GM21423 (cell line): ENCODE measurements around the gene CCDC138.
"Not testable (repeated sequence)": the region's sequence is repeated elsewhere in the genome, so short reads cannot be mapped to it uniquely, and the experiment has no call there.

Source experiments
- ATAC-seq: cut with Tn5 transposase; IDR thresholded peaks from one replicate; pipeline ENCODE4 v1.9.1; 2021; ENCODE audit warnings: mild to moderate bottlenecking, moderate library complexity; ENCODE audit not compliant: unreplicated experiment

The CCDC138 gene, protein sequence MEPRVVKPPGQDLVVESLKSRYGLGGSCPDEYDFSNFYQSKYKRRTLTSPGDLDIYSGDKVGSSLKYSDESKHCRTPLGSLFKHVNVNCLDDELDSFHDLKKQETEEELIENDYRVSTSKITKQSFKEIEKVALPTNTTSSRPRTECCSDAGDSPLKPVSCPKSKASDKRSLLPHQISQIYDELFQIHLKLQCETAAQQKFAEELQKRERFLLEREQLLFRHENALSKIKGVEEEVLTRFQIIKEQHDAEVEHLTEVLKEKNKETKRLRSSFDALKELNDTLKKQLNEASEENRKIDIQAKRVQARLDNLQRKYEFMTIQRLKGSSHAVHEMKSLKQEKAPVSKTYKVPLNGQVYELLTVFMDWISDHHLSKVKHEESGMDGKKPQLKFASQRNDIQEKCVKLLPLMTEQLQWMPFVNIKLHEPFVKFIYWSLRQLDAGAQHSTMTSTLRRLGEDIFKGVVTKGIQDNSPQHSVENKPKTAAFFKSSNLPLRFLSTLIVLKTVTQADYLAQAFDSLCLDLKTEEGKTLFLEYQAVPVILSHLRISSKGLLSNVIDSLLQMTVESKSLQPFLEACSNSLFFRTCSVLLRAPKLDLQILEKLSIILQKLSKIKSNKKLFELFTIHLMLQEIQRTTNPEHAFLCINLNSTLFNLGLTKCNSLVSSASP

DNA sequence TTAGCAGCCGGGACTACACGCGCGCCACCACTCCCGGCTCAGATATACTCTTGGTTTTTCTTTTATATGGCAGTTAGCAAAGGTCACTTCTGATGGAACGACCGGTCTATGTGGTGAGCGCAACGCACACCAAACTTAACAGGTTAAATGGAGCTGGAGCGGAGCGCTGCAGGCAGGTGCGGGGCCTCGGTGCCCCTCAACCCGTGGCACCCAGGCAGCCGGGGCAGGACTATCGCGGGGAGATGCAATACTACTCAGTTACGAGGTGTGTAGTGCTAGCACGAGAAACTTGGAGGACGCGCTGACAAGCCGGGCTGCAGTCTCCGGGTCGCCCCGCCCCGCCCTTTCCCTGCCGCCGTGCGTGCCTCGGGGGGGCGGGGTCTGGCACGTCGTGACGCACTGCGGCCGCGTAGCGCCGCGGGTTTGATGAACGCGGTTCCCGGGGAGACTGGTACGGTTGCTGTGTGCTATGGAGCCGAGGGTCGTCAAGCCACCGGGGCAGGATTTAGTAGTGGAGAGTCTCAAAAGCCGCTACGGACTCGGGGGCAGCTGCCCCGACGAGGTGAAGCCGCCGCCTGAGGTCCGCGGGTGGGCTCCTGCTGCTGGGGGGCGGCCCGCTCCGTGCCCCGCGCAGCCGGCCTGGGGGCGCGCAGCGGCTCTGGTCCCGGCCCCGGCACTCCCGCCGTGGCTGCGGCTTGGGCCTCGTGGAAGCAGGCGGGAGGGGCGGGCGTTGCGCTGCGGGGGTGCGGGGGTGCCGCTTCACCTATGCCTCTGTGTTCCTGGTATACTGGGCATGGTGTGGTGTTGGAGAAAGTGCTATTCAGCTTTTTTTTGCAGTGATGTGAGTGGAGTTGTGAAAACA lies at the start of gene CCDC138:
TSS of gene CCDC138 (plus strand) at position 418 of the 862 bp plus-strand sequence. CDS start at position 470, 52 bp downstream.
- ATAC-seq, result peak; percentile 95

DNA sequence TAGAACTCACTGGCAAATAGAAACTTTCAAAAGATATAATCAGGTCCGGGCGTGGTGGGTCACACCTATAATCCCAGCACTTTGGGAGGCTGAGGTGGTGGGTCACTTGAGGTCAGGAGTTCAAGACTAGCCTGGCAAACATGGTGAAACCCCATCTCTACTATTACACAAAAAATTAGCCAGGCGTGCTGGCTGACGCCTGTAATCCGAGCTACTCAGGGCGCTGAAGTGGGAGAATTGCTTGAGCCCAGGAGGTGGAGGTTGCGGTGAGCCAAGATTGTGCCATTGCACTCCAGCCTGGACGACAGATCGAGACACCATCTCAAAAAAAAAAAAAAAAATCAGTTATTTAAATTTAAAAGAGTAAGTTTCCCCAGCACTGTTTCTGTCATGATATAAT lies 28.6 kb upstream of the CCDC138 start:
- not testable (repeated sequence) for ATAC-seq

DNA sequence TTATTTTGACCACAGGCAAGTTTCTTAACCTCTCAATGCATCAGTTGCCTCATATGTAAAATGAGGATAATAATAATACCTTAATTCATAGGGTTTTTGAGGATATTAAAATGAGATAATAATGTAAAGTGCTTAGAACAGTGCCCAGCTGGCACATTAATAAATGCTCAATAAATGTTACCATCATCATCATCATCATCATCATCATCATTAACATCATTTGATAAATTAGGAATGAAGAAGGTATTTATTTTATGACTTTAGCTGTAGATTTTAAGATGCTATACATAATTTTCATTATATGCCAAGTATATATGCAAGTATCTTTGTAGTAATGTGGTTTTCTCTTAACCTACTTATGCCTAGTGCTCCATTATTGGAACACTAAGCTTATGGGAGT lies 24.0 kb upstream of the CCDC138 start:
- ATAC-seq, result not testable (repeated sequence)

DNA sequence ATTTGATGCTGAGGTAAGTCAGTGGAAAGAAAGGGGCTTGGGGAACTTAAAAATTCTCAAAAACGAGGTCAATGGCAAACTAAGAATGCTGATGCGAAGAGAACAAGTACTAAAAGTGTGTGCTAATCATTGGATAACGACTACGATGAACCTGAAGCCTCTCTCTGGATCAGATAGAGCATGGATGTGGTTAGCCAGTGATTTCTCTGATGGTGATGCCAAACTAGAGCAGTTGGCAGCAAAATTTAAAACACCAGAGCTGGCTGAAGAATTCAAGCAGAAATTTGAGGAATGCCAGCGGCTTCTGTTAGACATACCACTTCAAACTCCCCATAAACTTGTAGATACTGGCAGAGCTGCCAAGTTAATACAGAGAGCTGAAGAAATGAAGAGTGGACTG lies 19.9 kb upstream of the CCDC138 start:
- not testable (repeated sequence) for ATAC-seq

DNA sequence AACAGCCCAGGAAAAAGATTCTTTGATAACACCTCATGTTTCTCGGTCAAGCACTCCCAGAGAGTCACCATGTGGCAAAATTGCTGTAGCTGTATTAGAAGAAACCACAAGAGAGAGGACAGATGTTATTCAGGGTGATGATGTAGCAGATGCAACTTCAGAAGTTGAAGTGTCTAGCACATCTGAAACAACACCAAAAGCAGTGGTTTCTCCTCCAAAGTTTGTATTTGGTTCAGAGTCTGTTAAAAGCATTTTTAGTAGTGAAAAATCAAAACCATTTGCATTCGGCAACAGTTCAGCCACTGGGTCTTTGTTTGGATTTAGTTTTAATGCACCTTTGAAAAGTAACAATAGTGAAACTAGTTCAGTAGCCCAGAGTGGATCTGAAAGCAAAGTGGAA lies 18.7 kb upstream of the CCDC138 start:
- not testable (repeated sequence) for ATAC-seq

DNA sequence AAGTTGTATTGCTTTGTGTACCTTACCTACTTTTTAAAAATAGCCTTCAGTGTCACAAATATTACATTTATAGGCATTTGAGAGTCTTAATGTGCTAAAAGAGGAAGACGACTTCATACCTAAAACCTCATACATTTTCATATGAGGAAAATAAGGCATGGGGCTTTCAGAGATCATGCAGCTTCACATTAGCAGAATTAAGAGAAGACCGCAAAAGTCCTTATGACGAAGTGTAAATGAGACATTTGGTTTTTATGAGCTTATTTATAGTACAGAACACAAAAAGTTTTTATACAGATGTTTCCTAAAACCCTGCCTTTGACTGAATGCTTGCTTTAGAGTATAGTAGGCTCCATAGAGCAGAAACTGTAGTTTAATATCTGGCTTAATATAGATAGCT lies 10.1 kb upstream of the CCDC138 start:
- peak; percentile 77 for ATAC-seq

DNA sequence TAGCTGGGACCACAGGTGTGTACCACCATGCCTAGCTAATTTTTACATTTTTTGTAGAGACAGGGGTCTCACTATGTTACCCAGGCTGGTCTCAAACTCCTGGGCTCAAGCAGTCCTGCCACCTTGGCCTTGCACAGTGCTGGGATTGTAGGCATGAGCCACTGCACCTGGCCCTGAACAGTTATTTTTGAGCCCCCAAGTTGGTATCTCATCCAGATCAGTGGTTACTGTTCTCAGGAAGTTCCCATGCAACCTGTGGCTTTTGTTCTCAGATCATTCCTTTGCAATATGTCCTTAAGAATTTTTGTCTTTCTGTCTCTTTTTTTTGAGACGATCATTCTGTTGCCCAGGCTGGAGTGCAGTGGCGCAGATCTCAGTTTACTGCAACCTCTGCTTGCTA lies 7.7 kb upstream of the CCDC138 start:
- no peak for ATAC-seq

DNA sequence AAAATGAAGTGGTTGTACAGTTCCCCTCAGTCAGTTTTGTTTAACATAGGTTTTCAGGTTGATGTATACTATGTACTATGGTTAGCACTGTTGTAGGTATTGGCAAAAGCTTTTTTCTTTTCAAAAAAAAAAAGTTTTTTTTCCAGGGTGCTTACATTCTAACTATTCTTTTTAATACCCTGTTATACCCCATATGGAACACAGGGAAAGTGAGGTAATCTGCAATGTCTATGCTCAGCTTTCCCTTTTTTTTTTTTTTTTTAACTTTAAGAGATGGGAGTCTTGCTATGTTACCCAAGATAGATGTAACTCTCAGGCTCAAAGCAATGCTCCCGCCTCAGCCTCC lies 590 bp upstream of the CCDC138 start:
- no peak for ATAC-seq

DNA sequence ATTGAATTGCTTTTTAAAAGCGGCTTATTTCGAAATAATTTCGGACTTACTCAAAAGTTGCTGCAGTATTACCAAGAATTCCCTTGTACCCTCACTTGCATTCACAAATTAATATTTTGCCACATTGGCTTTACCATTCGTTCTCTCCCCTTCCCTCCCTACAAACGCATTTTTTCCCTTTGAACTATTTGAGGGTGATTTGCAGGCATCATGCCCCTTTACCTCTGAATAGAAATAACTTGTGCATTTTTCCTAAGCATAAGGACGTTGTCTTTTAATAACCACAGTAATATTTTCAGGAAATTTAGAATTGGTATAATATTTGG lies 608 bp downstream of the CCDC138 start:
- no peak for ATAC-seq

DNA sequence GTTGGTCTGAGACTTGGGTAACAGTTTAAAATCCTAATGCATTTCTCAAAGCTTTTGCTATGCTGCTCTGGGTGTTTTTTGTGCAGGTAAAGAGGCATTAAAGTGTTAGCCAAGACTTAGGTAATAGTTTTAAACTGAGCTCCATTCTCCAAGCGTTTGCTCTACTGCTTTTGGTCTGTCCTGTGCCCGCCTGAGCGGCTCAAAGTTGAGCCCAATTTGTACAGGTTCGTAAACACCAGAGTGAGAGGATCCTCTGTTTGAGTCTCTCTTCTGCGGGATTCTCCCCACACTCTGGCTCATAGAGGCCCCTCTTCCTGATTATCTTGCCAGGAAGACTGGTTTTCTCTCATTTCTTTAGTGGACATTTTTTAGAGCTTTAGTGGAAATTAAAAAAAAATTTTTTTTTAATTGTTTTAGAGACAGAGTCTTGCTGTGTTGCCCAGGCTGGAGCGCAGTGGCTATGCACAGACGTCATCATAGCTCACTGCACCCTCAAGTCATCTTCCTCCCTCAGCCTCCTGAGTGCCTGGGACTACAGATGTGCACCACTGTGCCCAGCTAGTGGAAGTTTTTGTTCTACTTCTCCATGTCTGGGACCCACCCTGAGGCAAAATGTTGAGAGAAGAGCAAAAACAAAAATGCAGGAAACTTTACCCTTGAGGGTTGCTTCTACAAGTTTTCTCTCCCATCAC lies 16.6 kb downstream of the CCDC138 start:
- ATAC-seq, result no peak

DNA sequence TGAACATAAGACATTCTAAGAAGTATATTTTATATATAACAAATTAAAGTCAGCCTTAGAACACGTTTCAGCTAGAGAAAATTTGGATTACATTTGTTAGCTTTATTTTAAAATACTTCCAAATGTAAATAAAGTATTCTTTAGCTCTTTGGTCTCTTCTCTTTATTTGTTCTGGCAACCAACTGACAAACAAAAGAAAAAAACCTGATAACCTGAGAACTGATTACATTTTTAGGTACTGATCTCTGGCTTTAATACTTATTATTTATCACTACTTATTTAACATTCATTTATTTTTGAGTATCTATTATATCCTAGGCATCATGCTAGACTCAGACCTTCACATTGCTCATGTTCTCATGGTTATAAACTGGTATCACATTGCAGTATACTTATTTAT lies 18.5 kb downstream of the CCDC138 start:
- no peak for ATAC-seq

DNA sequence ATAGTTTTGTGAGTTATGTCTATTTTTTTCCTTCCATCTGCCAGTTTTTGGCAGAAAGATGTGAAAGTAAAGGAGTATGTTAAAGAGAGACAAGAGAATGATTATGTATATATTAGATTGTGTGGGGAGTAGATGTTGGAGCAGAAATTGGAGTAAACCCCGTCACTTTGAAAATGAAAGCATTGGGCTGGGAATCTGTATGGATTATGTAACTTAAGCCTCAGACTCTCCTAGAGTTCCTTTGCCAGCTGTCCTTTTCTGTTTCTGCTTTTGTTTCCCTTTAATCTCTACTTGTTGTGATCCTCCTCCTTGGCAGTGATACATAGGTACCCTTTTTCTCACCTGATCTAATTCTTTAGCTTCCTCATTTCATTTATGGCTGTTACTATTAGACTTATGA lies 19.2 kb downstream of the CCDC138 start:
- no peak for ATAC-seq

DNA sequence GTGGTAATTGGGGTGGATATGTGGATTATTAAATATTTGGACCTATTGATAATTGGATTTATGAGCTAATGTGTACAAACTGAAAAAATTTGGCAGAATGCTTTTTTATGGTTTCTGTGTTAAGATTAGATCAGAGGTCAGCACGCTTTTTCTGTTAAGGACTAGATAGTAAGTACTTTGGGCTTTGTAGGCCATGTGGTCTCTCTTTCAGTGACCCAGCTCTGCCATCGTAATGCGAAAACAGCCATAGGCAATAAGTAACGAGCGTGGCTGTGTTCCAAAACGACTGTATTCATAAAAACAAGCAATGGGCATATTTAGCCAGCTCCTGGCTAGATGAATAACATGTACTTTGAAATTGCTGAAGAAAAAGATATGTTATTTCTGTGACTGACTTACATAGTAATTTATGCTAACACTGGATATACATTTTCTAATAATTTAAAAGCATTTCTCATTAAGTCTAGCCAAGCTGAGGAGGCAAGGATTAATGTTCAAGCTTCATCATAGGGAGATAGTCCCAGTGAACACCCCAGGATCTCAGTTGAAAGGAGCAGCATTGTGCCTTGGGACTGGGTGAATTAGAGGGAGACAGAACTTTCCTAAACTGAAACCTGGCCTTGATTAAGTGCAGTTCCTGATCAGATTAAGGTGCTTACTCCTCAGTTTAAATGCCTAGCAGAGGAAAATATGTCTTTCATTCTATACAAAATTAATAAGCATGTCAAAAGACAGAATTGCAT lies 20.0 kb downstream of the CCDC138 start:
- ATAC-seq, result no peak

DNA sequence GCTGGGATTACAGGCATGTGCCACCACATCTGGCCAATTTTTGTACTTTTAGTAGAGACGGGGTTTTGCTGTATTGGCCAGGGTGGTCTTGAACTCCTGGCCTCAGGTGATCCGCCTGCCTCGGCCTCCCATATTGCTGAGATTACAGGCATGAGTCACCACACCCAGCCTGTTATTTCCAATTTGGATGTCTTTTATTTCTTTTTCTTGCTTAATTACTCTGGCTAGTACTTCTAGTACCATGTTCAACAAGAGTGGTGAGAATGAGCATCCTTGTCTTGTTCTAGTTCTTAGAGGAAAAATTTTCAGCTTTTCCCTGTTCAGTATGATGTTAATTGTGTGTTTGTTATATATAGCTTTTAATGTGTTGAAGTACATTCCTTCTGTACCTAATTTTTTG lies 23.4 kb downstream of the CCDC138 start:
- no peak for ATAC-seq

DNA sequence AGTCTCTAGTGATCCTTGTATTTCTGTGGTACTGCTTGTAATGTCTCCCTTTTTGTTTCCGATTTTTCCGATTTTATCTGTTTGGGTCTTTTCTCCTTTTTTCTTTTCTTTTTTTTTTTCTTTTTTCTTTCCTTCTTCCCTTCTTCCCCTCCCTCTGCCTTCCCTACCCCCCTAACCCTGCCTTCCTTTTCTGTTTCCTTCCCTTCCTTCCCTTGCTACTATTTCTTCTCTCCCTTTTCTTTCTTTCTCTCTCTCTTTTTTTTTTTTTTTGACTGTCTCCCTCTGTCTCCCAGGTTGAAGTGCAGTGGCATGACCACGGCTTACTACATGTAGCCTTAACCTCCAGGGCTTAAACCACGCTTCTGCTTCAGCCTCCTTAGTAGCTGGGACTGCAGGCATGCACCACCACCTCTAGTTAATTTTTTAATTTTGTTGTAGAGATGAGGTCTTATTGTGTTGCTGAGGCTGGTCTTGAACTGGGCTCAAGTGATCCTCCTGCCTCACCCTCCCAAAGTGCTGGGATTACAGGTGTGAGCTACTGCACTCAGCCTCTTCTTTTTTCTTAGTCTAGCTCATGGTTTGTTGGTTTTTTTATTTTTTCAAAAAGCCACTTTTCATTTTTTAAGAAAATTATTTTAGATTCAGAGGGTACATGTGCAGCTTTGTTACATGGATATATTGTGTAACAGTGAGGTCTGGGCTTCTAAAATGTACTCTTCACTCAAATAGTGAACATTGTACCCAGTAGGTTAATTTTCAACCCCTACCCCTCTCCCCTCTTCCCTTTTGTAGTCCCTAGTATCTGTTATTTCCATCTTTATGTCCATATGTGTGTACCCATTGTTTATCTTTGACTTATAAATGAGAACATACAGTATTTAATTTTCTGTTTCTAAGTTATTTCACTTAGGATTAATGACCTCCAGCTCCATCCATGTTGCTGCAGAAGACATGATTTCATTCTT lies 24.7 kb downstream of the CCDC138 start:
- no peak for ATAC-seq

DNA sequence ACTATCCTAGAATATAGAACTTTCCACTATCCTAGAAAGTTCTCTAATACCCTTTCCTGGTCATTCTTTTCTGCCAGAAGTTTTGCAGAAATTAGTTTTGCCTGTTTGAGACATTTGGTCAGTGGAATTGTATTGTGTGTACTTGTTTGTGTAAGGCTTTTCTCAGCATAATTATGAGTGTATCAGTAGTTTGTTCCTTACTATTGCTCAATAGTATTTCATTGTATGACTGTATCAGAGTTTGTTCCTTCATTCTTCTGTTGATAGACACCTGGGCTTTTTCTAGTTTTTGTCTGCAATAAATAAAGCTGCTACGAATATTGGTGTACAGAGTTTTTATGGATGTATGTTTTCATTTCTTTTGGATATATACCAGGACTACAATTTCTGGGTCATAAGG lies 27.2 kb downstream of the CCDC138 start:
- no peak for ATAC-seq

DNA sequence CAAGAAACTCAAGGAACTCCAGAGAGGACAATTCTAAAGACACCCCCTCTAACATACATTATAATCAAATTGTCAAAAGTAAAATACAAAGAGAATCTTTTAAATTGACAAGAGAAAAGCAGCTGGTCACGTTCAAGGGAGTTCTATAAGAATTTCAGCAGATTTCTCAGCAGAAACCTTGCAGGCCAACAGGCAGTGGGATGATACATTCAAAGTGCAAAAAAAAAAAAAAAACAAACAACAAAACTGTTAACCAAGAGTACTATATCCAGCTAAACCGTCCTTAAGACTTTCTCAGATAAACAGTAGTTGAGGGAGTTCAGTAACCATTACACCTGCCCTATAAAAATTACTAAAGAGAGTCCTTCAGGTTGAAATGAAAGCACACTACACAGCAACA lies 33.9 kb downstream of the CCDC138 start:
- no peak for ATAC-seq

DNA sequence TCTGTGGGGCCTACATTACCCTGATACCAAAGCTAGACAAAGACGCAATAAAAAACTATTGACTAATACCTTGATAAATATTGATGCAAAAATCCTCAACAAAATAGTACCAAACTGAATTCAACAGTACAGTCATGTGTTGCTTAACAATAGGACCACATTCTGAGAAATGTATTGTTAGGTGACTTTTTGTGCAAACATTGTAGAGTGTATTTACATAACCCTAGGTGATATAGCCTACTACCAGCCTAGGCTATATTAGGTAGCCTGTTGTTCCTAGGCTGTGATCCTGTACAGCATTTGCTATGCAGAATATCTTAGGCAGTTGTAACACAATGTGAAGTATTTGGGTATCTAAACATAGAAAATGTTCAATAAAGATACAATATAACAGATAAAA lies 36.7 kb downstream of the CCDC138 start:
- ATAC-seq, result no peak

DNA sequence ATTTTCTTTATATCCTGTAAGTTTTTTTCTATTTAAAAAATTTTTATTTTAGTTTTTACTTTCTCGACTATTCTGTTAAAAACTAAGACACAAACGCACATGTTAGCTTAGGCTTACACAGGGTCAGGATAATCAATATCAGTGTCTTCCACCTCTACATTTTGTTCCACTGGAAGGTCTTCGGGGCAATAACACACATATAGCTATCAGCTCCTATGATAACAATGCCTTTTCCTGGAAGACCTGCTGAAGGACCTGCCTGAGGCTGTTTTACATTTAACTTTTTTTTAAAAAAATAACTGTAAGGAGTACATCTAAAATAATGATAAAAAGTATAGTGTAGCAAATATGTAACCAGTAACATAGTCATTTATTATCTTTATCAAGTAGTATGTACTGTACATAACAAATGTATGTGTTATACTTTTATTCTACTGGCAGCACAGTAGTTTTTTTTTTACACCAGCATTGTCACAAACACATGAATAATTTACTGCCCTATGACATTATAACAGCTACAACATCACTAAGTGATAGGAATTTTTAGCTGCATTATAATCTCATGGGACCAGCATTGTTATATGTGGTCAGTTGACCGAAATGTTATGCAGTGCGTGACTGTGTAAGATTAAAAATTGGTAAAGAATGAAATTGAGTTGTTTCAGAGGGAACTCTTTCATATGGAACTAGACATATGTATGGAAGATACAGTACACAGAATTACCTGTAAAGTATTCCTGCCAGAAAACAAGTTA lies 37.9 kb downstream of the CCDC138 start:
- no peak for ATAC-seq
